MM.1S (cell line): ENCODE results near the gene ATAD3A.

Source experiments
- EZH2 ChIP-seq: fragments of 300-600 bp; sonication (generic); optimal IDR thresholded peaks from 2 replicates; pipeline ENCODE3; 2017; ENCODE audit warnings: low read depth, mild to moderate bottlenecking, antibody characterized with exemption, low read length, mixed read lengths
- EZH2phosphoT487 ChIP-seq: fragments of 300-600 bp; sonication (generic); IDR thresholded peaks from 2 replicates; pipeline ENCODE4 v1.6.1; 2018; ENCODE audit warnings: antibody characterized with exemption, low read length
- TF ChIP-seq, protein P1 (sequence below): fragments of 300-600 bp; sonication (generic); IDR thresholded peaks from 2 replicates; pipeline ENCODE4 v1.5.1; 2016; ENCODE audit warnings: antibody characterized with exemption, low read length, mixed read lengths

DNA sequence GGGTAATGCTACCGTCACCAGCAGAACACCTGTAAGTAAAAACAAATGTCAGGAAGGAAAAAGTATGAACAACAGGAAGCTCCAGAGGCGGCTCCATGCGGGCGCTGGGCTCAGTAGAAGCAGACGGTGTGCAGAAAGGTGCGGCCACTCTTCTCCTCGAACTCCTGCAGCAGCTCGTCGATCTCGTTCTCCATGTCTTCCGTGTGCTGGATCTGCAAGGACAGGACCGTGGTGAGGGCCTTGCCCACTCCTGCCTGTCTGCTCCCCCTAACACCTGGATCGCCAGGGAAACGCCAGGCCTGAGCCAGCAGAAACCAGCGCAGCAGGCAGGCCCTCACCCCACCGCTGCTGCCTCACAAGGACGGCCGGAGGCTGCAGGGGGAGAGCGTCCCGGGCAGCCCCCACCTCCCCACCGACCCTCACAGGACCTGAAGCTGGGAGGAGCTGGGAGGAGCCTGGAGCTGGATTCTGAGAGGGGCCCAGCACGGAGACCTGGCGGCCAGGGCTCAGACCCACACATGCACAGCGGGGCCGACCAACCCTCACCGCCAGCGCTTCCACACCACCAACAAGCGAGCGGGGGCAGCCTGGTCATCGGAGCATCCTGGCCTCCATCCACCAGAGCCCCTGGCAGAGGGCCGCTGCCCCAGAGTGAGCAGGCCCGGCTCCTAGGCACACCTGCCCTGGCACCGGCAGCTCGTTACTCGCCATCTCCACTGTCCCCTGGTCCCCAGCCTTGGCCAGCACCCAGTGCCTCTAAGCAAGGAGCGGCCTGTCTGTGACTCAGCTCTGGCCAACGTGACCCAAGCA lies 30.2 kb downstream of the ATAD3A start:
- TF ChIP-seq EZH2phosphoT487 (no peak), EZH2 (no peak)
- TF ChIP-seq, protein P1, sequence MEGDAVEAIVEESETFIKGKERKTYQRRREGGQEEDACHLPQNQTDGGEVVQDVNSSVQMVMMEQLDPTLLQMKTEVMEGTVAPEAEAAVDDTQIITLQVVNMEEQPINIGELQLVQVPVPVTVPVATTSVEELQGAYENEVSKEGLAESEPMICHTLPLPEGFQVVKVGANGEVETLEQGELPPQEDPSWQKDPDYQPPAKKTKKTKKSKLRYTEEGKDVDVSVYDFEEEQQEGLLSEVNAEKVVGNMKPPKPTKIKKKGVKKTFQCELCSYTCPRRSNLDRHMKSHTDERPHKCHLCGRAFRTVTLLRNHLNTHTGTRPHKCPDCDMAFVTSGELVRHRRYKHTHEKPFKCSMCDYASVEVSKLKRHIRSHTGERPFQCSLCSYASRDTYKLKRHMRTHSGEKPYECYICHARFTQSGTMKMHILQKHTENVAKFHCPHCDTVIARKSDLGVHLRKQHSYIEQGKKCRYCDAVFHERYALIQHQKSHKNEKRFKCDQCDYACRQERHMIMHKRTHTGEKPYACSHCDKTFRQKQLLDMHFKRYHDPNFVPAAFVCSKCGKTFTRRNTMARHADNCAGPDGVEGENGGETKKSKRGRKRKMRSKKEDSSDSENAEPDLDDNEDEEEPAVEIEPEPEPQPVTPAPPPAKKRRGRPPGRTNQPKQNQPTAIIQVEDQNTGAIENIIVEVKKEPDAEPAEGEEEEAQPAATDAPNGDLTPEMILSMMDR: no peak
